ENCODE results near the gene CNN3.

DNA sequence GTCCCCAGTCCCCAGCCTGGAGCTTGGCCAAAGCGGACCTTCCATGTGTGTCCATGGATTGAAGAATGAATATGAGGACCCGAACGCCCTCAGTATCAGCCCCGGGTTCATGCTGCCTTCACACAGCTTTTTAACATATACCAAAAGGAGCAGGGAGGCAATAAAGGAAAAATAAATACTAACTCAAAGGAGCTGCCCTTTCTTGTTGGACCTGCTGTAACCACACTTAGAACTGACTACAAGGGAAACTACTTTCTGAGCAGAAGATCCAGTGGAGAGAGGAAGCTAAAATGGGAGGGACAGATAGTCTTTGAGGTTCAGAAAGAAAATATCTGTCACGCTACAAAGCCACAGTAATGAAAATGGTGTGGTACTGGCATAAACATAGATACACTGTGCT, 48.6 kb downstream of the CNN3 start:
- TF ChIP-seq, protein P1, sequence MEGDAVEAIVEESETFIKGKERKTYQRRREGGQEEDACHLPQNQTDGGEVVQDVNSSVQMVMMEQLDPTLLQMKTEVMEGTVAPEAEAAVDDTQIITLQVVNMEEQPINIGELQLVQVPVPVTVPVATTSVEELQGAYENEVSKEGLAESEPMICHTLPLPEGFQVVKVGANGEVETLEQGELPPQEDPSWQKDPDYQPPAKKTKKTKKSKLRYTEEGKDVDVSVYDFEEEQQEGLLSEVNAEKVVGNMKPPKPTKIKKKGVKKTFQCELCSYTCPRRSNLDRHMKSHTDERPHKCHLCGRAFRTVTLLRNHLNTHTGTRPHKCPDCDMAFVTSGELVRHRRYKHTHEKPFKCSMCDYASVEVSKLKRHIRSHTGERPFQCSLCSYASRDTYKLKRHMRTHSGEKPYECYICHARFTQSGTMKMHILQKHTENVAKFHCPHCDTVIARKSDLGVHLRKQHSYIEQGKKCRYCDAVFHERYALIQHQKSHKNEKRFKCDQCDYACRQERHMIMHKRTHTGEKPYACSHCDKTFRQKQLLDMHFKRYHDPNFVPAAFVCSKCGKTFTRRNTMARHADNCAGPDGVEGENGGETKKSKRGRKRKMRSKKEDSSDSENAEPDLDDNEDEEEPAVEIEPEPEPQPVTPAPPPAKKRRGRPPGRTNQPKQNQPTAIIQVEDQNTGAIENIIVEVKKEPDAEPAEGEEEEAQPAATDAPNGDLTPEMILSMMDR (IDR thresholded peaks at IDR 0.05), result no peak
- no peak for TF ChIP-seq POLR2A (IDR thresholded peaks at IDR 0.05)
